NT2/D1 (cell line): ENCODE data around the gene IL21.

Experiments used
- DNase-seq: peaks from one replicate; pipeline ENCODE4 v3.0.0-alpha.2; 2011; ENCODE audit warnings: low read depth, low spot score
- H3K27me3 ChIP-seq: 2 replicates; pipeline ENCODE4 v1.6.0; 2011; ENCODE audit warnings: mild to moderate bottlenecking; ENCODE audit not compliant: insufficient read length, insufficient read depth
- H3K36me3 ChIP-seq: 2 replicates; pipeline ENCODE4 v1.6.1; 2011; ENCODE audit warnings: mild to moderate bottlenecking, low read length, mixed read lengths; ENCODE audit not compliant: insufficient read depth, insufficient read length
- H3K4me1 ChIP-seq: 2 replicates; pipeline ENCODE4 v1.5.1; 2011; ENCODE audit not compliant: insufficient read depth, insufficient read length
- H3K4me3 ChIP-seq: 2 replicates; pipeline ENCODE4 v1.5.1; 2011; ENCODE audit warnings: low read depth; ENCODE audit not compliant: insufficient read length
- H3K9ac ChIP-seq: 2 replicates; pipeline ENCODE4 v1.6.0; 2011; ENCODE audit warnings: low read depth; ENCODE audit not compliant: insufficient read length
- H3K9me3 ChIP-seq: 2 replicates; pipeline ENCODE4 v1.5.1; 2011; ENCODE audit warnings: mild to moderate bottlenecking, low read length; ENCODE audit not compliant: insufficient read depth
- SUZ12 ChIP-seq: IDR thresholded peaks from 2 replicates; pipeline ENCODE4 v1.6.1; 2011; ENCODE audit not compliant: insufficient read length, insufficient read depth; ENCODE audit errors: extremely low read depth
- YY1 ChIP-seq: IDR thresholded peaks from 2 replicates; pipeline ENCODE4 v1.6.1; 2011; ENCODE audit not compliant: insufficient read length, insufficient read depth
- ZNF274 ChIP-seq: IDR thresholded peaks from 2 replicates; pipeline ENCODE4 v1.6.1; 2011; ENCODE audit warnings: mild to moderate bottlenecking, low read depth, low read length

Gene IL21

DNA sequence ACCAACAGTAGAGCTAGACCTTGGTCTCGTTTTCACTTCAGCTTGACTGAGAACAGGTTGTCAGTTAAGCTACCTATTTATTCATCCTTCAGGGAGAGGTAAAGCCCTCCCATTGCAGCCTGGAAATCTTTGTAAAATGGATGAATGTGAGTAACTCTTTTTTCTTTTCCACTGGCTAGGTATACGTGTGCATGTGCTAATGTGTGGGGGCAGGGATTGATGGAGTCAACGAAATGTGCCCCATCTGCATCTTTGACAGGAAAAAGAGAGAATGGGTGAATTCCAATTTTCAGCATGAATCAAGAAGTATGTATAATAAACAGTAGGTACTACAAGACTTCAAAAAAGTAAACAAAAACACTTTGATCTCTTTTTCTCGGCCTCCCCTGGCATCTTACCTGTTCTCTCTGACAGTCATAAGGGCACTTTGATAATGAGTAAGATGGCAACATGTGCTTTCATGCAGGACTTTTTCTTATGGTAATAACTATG is at the start of gene IL21:
Gene IL21, minus strand, starts transcription at position 51 of the 492 bp plus-strand sequence. CDS start 55 bp downstream, outside the sequence.
- DNase-seq = no peak
- Histone ChIP-seq H3K9me3 (no peaks in the 10 kb centered on the region), H3K4me3 (no peak within 1 kb of the TSS), H3K36me3 (no peaks in the 10 kb centered on the region), H3K4me1 (peaks cover 2% of the 10 kb centered on the region), H3K27me3 (no peaks in the 10 kb centered on the region), H3K9ac (no peak within 1 kb of the TSS)
- TF ChIP-seq ZNF274 (no peak), YY1 (no peak), SUZ12 (no peak)

GRCh38 chr4:122669911-122670738 is 49.3 kb upstream of the IL21 start:
- Histone ChIP-seq H3K27me3 (no peaks in the 10 kb centered on the region), H3K36me3 (no peaks in the 10 kb centered on the region), H3K9me3 (peaks cover 8% of the 10 kb centered on the region; the same call in 1 of the 2 replicates), H3K4me3 (no peak overlapping the region), H3K9ac (no peak overlapping the region), H3K4me1 (no peaks in the 10 kb centered on the region)
- TF ChIP-seq YY1 (no peak), ZNF274 (no peak), SUZ12 (no peak)
- DNase-seq = no peak

- DNase-seq = no peak
- Histone ChIP-seq H3K9ac (no peak overlapping the region), H3K27me3 (no peaks in the 10 kb centered on the region), H3K36me3 (no peaks in the 10 kb centered on the region), H3K4me1 (no peaks in the 10 kb centered on the region), H3K9me3 (peaks cover 8% of the 10 kb centered on the region; the same call in 1 of the 2 replicates), H3K4me3 (no peak overlapping the region)
- TF ChIP-seq SUZ12 = no peak
- TF ChIP-seq ZNF274 = no peak
- TF ChIP-seq YY1 = no peak
Observed at GRCh38 chr4:122668241-122668640, 47.4 kb upstream of the IL21 start.

GRCh38 chr4:122666527-122667245 is 45.8 kb upstream of the IL21 start:
- no peak overlapping the region for H3K4me3 ChIP-seq
- TF ChIP-seq SUZ12 (no peak), YY1 (no peak), ZNF274 (no peak)
- H3K27me3 ChIP-seq = no peaks in the 10 kb centered on the region
- no peaks in the 10 kb centered on the region for H3K4me1 ChIP-seq
- H3K9me3 ChIP-seq = peaks cover 8% of the 10 kb centered on the region; the same call in 1 of the 2 replicates
- no peak overlapping the region for H3K9ac ChIP-seq
- H3K36me3 ChIP-seq = no peaks in the 10 kb centered on the region
- DNase-seq = no peak

DNA sequence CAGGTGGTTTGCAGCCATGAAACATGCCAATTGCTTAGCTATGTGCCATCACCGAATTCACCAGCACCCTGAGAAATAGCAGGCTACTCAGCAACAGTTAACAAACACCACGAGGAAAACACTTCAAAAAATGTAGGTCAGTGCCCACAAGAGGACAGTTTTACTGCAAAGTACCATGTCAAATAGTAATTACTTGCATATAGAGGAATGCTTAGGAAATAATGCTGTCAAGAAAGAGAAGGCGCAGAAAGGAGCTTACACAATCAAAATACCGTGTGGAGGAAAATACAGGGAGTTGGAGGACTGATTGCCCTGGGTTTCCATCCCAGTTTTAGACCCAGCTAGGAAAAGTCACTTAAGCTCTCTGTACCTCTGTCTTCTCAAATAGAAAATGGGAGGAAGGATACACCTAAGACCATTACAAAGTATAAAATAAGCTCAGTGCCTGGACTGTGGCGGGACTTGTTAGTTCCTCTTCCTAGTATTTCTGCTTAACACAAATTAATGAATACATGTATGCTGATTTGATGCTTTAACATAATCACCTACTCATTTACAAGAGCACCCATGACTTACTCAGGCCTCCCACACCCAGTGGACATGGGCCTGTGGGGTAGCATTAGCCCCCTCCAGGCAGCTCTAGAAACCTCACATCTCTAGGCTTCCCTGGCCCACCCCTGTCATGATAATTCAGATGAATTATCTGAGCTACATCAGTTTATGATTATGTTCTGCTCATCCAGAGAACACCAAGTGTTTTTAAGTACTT is 44.5 kb upstream of the IL21 start:
- Histone ChIP-seq H3K9ac (no peak overlapping the region), H3K36me3 (no peaks in the 10 kb centered on the region), H3K4me1 (no peaks in the 10 kb centered on the region), H3K4me3 (no peak overlapping the region), H3K27me3 (no peaks in the 10 kb centered on the region), H3K9me3 (peaks cover 8% of the 10 kb centered on the region; the same call in 1 of the 2 replicates)
- DNase-seq = no peak
- no peak for TF ChIP-seq ZNF274
- no peak for TF ChIP-seq YY1
- no peak for TF ChIP-seq SUZ12

- no peaks in the 10 kb centered on the region for H3K9me3 ChIP-seq
- H3K36me3 ChIP-seq = no peaks in the 10 kb centered on the region
- H3K4me3 ChIP-seq = no peak overlapping the region
- no peak overlapping the region for H3K9ac ChIP-seq
- DNase-seq = no peak
- no peaks in the 10 kb centered on the region for H3K27me3 ChIP-seq
- no peak for TF ChIP-seq YY1
- TF ChIP-seq ZNF274 = no peak
- TF ChIP-seq SUZ12 = no peak
- H3K4me1 ChIP-seq = no peaks in the 10 kb centered on the region
Observed at GRCh38 chr4:122663814-122664610, 43.1 kb upstream of the IL21 start.
